K562 (cell line): ENCODE data around the gene NDUFAF4. TPM values are rescaled to one million over a fixed set of nuclear protein-coding genes. Genes with fewer than 3 reads are reported as not detected.

ENCODE experiments used
- ARID1B ChIP-seq: fragments of 450-650 bp; IDR thresholded peaks from 2 replicates; pipeline ENCODE4 v1.6.1; 2016; ENCODE audit warnings: antibody characterized with exemption, mild to moderate bottlenecking, inconsistent platforms
- ELF1 ChIP-seq: fragments of 200-800 bp; sonication (Bioruptor generic); IDR thresholded peaks from 2 replicates; pipeline ENCODE4 v1.6.1; 2016; ENCODE audit warnings: missing genetic modification characterization, missing compliant biosample characterization
- ETV6 ChIP-seq, 3 experiments: fragments of 150-350 bp in 1 of 3; sonication (generic) in 1 of 3; formaldehyde crosslinking in 1 of 3; IDR thresholded peaks; 2 replicates each; pipeline versions ENCODE4 v1.6.1 to v1.8.0; 2014 to 2022; ENCODE audit warnings: borderline replicate concordance in 2 of 3, low read depth in 2 of 3, antibody characterized with exemption in 1 of 3, low read length in 1 of 3, mild to moderate bottlenecking in 1 of 3, missing genetic modification reagents in 1 of 3
- KAT8 ChIP-seq: fragments of 450-650 bp; IDR thresholded peaks from 2 replicates; pipeline ENCODE4 v1.6.1; 2016; ENCODE audit warnings: low read depth, mild to moderate bottlenecking
- NCOR1 ChIP-seq: fragments of 450-650 bp; IDR thresholded peaks from 2 replicates; pipeline ENCODE4 v1.6.1; 2016; ENCODE audit warnings: mild to moderate bottlenecking, moderate library complexity
- NFATC3 ChIP-seq: fragments of 450-650 bp; IDR thresholded peaks from 2 replicates; pipeline ENCODE4 v1.6.1; 2017; ENCODE audit warnings: mild to moderate bottlenecking
- PBX2 ChIP-seq, 2 experiments: IDR thresholded peaks in 1 of 2; conservative IDR thresholded peaks in 1 of 2; 2 replicates each; pipeline ENCODE4 v1.6.1; 2016; ENCODE audit warnings: low read depth in 2 of 2, mild to moderate bottlenecking in 1 of 2, missing compliant biosample characterization in 1 of 2, missing genetic modification characterization in 1 of 2, moderate library complexity in 1 of 2
- SMARCC2 ChIP-seq: fragments of 450-650 bp; IDR thresholded peaks from 2 replicates; pipeline ENCODE4 v1.6.1; 2017; ENCODE audit warnings: antibody characterized with exemption, moderate library complexity, mild to moderate bottlenecking, low read depth
- SPI1 ChIP-seq: IDR thresholded peaks from 2 replicates; pipeline ENCODE4 v1.6.1; 2011; ENCODE audit warnings: low read depth, low read length, control low read depth, borderline replicate concordance
- TCF3 ChIP-seq: sonication (generic); formaldehyde crosslinking; IDR thresholded peaks from 2 replicates; pipeline ENCODE4 v1.4.0; 2020; ENCODE audit warnings: mild to moderate bottlenecking, missing genetic modification reagents
- YY1 ChIP-seq, 3 experiments: IDR thresholded peaks; 2 replicates each; pipeline ENCODE4 v1.6.1; 2011; ENCODE audit warnings: low read length in 2 of 3, mild to moderate bottlenecking in 2 of 3, moderate library complexity in 2 of 3, borderline replicate concordance in 1 of 3, control low read depth in 1 of 3, low read depth in 1 of 3; ENCODE audit not compliant: insufficient read depth in 3 of 3, insufficient replicate concordance in 2 of 3, control insufficient read depth in 1 of 3, insufficient read length in 1 of 3; ENCODE audit errors: extremely low read depth in 1 of 3
- ZNF175 ChIP-seq: fragments of 200-800 bp; sonication (Bioruptor generic); IDR thresholded peaks from 2 replicates; pipeline ENCODE4 v1.6.1; 2016; ENCODE audit warnings: low read depth, mild to moderate bottlenecking, missing genetic modification characterization, missing compliant biosample characterization
- polyA plus RNA-seq, 8 experiments: library from polyadenylated mRNA; depleted of rRNA in 4 of 8; stranded (reverse) in 5 of 8; unstranded in 3 of 8; fragments of >200 nt; fragmentation: Nextera tagmentation in 2 of 8; fragmentation: Illumina TruSeq in 1 of 8; extraction: Ambion mirVana in 2 of 8; extraction: Trizol in 1 of 8; gene quantifications; 2 replicates each; pipeline versions ENCODE4 v1.2.1 to v1.2.3, GENCODE V29; 2011 to 2014; ENCODE audit warnings: inconsistent platforms in 1 of 8, missing spikeins in 1 of 8
- total RNA-seq, 7 experiments: library from RNA; depleted of rRNA in 6 of 7; stranded (reverse); fragments of >200 nt in 6 of 7; fragmentation: Illumina TruSeq in 2 of 7; extraction: Trizol in 2 of 7; gene quantifications; 2 replicates each; pipeline versions ENCODE4 v1.2.1 to v1.2.3, GENCODE V29; 2011 to 2021; ENCODE audit warnings: low replicate concordance in 1 of 7
- TF ChIP-seq, protein P1 (sequence below): fragments of 450-650 bp; IDR thresholded peaks from 2 replicates; pipeline ENCODE4 v1.6.1; 2014; ENCODE audit warnings: low read depth, mild to moderate bottlenecking, moderate library complexity, borderline replicate concordance
- TF ChIP-seq, protein P2 (sequence below): sonication (generic); formaldehyde crosslinking; IDR thresholded peaks from 2 replicates; pipeline ENCODE4 v1.8.0; 2022; ENCODE audit warnings: mild to moderate bottlenecking, missing genetic modification reagents
- TF ChIP-seq, protein P3 (sequence below): fragments of 250-450 bp; sonication (Bioruptor Pico); IDR thresholded peaks from 2 replicates; pipeline ENCODE4 v1.9.0; 2021; ENCODE audit warnings: mild to moderate bottlenecking, inconsistent platforms

NDUFAF4 gene
- total and polyA plus RNA-seq, 9 of the 15 experiments (the other 6 are each of a cell fraction or from before 2014, with no cell fraction given), result 45.0 to 418 (median 136) TPM

DNA sequence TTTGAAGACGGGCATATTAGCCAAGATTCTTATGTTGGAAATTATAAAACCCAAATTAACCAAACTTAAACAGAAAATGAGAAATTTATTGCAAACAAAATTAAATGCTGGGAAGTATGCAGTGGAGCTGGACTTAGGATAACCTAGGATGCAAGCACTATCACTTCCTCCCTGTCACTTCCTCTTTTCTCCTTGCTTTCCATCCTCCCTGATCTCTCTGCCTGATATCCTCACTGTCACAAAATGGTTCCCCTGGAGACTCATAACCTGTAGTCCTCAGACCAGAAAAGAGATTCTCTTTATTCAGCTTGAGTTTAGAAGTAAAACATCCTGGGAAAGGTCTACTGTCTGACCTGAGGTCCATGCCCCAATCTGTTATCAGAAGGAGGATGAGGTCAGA is 19.4 kb upstream of the NDUFAF4 start (continued):
- TF ChIP-seq PBX2 (CRISPR knock-in tag; IDR thresholded peaks at IDR 0.05; ENCODE audit: low read depth), result no peak
- TF ChIP-seq PBX2 (tag; conservative IDR thresholded peaks at IDR 0.05; ENCODE audit: low read depth), result peak; percentile 33; the same call in 1 of the 2 replicates
- peak in 1 of 3 experiments; percentile 68 for TF ChIP-seq YY1 (IDR thresholded peaks at IDR 0.05; ENCODE audit: borderline replicate concordance in 1 of 3, control insufficient read depth in 1 of 3, extremely low read depth in 1 of 3, insufficient read depth in 3 of 3, insufficient read length in 1 of 3, insufficient replicate concordance in 2 of 3, low read depth in 1 of 3, low read length in 2 of 3)
- TF ChIP-seq ELF1 (tag), result peak; percentile 79
- TF ChIP-seq, protein P1, sequence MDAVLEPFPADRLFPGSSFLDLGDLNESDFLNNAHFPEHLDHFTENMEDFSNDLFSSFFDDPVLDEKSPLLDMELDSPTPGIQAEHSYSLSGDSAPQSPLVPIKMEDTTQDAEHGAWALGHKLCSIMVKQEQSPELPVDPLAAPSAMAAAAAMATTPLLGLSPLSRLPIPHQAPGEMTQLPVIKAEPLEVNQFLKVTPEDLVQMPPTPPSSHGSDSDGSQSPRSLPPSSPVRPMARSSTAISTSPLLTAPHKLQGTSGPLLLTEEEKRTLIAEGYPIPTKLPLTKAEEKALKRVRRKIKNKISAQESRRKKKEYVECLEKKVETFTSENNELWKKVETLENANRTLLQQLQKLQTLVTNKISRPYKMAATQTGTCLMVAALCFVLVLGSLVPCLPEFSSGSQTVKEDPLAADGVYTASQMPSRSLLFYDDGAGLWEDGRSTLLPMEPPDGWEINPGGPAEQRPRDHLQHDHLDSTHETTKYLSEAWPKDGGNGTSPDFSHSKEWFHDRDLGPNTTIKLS, result no peak
- peak; percentile 76; the same call in 1 of the 2 replicates for TF ChIP-seq SMARCC2
- no peak; the same call in 1 of the 2 replicates for TF ChIP-seq NCOR1
- peak; percentile 83 for TF ChIP-seq ARID1B
- peak; percentile 100 for TF ChIP-seq SPI1
- peak; percentile 85; the same call in 1 of the 2 replicates for TF ChIP-seq KAT8
- TF ChIP-seq, protein P2, sequence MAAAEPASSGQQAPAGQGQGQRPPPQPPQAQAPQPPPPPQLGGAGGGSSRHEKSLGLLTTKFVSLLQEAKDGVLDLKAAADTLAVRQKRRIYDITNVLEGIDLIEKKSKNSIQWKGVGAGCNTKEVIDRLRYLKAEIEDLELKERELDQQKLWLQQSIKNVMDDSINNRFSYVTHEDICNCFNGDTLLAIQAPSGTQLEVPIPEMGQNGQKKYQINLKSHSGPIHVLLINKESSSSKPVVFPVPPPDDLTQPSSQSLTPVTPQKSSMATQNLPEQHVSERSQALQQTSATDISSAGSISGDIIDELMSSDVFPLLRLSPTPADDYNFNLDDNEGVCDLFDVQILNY (CRISPR knock-in tag), result no peak
- TF ChIP-seq NFATC3, result no peak
- 0 out of 2 replicates have a peak, but pooled peaks have one; percentile 33 for TF ChIP-seq ZNF175 (CRISPR knock-in tag)
- TF ChIP-seq ETV6 (IDR thresholded peaks at IDR 0.05; ENCODE audit: borderline replicate concordance in 1 of 2, low read depth in 2 of 2, low read length in 1 of 2), result peak in 1 of 2 experiments; percentile 18; a peak in 1 of 4 replicates
- no peak for TF ChIP-seq ETV6 (CRISPR knock-in tag; IDR thresholded peaks at IDR 0.05; ENCODE audit: borderline replicate concordance)
- TF ChIP-seq, protein P3, sequence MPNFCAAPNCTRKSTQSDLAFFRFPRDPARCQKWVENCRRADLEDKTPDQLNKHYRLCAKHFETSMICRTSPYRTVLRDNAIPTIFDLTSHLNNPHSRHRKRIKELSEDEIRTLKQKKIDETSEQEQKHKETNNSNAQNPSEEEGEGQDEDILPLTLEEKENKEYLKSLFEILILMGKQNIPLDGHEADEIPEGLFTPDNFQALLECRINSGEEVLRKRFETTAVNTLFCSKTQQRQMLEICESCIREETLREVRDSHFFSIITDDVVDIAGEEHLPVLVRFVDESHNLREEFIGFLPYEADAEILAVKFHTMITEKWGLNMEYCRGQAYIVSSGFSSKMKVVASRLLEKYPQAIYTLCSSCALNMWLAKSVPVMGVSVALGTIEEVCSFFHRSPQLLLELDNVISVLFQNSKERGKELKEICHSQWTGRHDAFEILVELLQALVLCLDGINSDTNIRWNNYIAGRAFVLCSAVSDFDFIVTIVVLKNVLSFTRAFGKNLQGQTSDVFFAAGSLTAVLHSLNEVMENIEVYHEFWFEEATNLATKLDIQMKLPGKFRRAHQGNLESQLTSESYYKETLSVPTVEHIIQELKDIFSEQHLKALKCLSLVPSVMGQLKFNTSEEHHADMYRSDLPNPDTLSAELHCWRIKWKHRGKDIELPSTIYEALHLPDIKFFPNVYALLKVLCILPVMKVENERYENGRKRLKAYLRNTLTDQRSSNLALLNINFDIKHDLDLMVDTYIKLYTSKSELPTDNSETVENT (CRISPR knock-in tag), result no peak
- TF ChIP-seq TCF3 (CRISPR knock-in tag), result 0 out of 2 replicates have a peak, but pooled peaks have one; percentile 4
